Neuronal stem cell (in vitro differentiated cells): ENCODE data around the gene ZNF599.

Experiments used
- DNase-seq: peaks from one replicate; pipeline ENCODE4 v3.0.0-alpha.2; 2013; ENCODE audit warnings: low spot score
- H2AFZ ChIP-seq: one replicate; pipeline ENCODE4 v1.6.1; 2013; ENCODE audit warnings: mild to moderate bottlenecking, low read length, inconsistent platforms
- H2AK5ac ChIP-seq: 2 replicates; pipeline ENCODE4 v1.6.1; 2013; ENCODE audit warnings: low read depth, mild to moderate bottlenecking, inconsistent platforms, low read length, moderate library complexity, mixed read lengths
- H2BK120ac ChIP-seq: 2 replicates; pipeline ENCODE4 v1.6.1; 2013; ENCODE audit warnings: low read depth, mild to moderate bottlenecking, inconsistent platforms, low read length, moderate library complexity, mixed read lengths
- H2BK12ac ChIP-seq: one replicate; pipeline ENCODE4 v1.6.1; 2013; ENCODE audit warnings: low read length, inconsistent platforms
- H2BK15ac ChIP-seq: 2 replicates; pipeline ENCODE4 v1.6.1; 2013; ENCODE audit warnings: mild to moderate bottlenecking, low read length, inconsistent platforms, mixed read lengths
- H2BK5ac ChIP-seq: one replicate; pipeline ENCODE4 v1.6.1; 2013; ENCODE audit warnings: inconsistent platforms, mild to moderate bottlenecking, low read length, moderate library complexity
- H3K14ac ChIP-seq: one replicate; pipeline ENCODE4 v1.6.1; 2013; ENCODE audit warnings: low read length, inconsistent platforms
- H3K18ac ChIP-seq: 2 replicates; pipeline ENCODE4 v1.6.1; 2013; ENCODE audit warnings: low read length, inconsistent platforms
- H3K23ac ChIP-seq: 2 replicates; pipeline ENCODE4 v1.6.1; 2013; ENCODE audit warnings: low read depth, mild to moderate bottlenecking, mixed read lengths, low read length, inconsistent platforms; ENCODE audit not compliant: poor library complexity
- H3K27ac ChIP-seq: replicated peaks from 3 replicates; pipeline ENCODE4 v1.5.1; 2013; ENCODE audit warnings: low read length, inconsistent platforms
- H3K27me3 ChIP-seq, 3 experiments: 2 replicates each; pipeline ENCODE4 v1.6.1; 2013; ENCODE audit warnings: low read length in 3 of 3, mild to moderate bottlenecking in 2 of 3, inconsistent platforms in 1 of 3, low read depth in 1 of 3, mixed read lengths in 1 of 3, moderate library complexity in 1 of 3; ENCODE audit not compliant: control insufficient read depth in 3 of 3, insufficient read depth in 3 of 3
- H3K36me3 ChIP-seq, 2 donors: replicated peaks in 1 of 2; 2 replicates each; pipeline ENCODE4 v1.6.1; 2013; ENCODE audit warnings: low read length in 2 of 2; ENCODE audit not compliant: control insufficient read depth in 2 of 2, insufficient read depth in 2 of 2
- H3K4ac ChIP-seq: 2 replicates; pipeline ENCODE4 v1.6.1; 2013; ENCODE audit warnings: inconsistent platforms, mild to moderate bottlenecking, low read length, moderate library complexity
- H3K4me1 ChIP-seq, 2 donors: 1 replicate in 1 of 2; 2 replicates in 1 of 2; pipeline ENCODE4 v1.6.1; 2013; ENCODE audit warnings: low read length in 2 of 2, low read depth in 1 of 2; ENCODE audit not compliant: control insufficient read depth in 2 of 2, insufficient read depth in 1 of 2
- H3K4me2 ChIP-seq: one replicate; pipeline ENCODE4 v1.6.1; 2013; ENCODE audit warnings: mild to moderate bottlenecking, low read length, inconsistent platforms; ENCODE audit not compliant: insufficient read depth, poor library complexity, severe bottlenecking
- H3K4me3 ChIP-seq, 2 donors: 2 replicates each; pipeline ENCODE4 v1.5.1; 2013; ENCODE audit warnings: low read length in 2 of 2, mild to moderate bottlenecking in 2 of 2, inconsistent platforms in 1 of 2, moderate library complexity in 1 of 2
- H3K79me1 ChIP-seq: one replicate; pipeline ENCODE4 v1.6.1; 2013; ENCODE audit warnings: low read depth, mild to moderate bottlenecking, inconsistent platforms, low read length, moderate library complexity
- H3K9ac ChIP-seq: one replicate; pipeline ENCODE4 v1.6.1; 2013; ENCODE audit warnings: mild to moderate bottlenecking, low read depth, low read length, inconsistent platforms; ENCODE audit not compliant: poor library complexity
- H3K9me3 ChIP-seq, 2 donors: replicated peaks in 1 of 2; 2 replicates each; pipeline versions ENCODE3 to v1.6.1; 2013; ENCODE audit warnings: low read length in 2 of 2, mild to moderate bottlenecking in 2 of 2, inconsistent platforms in 1 of 2, low read depth in 1 of 2, mixed read lengths in 1 of 2, moderate library complexity in 1 of 2; ENCODE audit not compliant: control insufficient read depth in 2 of 2, insufficient read depth in 1 of 2
- H4K8ac ChIP-seq: one replicate; pipeline ENCODE4 v1.6.1; 2013; ENCODE audit warnings: low read depth, mild to moderate bottlenecking, inconsistent platforms, low read length, moderate library complexity
- H4K91ac ChIP-seq: one replicate; pipeline ENCODE4 v1.6.1; 2013; ENCODE audit warnings: low read length, low read depth, mild to moderate bottlenecking, inconsistent platforms; ENCODE audit not compliant: poor library complexity
- WGBS, 2 donors: extraction: QIAGEN DNeasy Blood & Tissue Kit; methylation state at CpG; one replicate each; pipeline ENCODE4 v1.1.7; 2013; ENCODE audit warnings: missing lambda C conversion rate in 2 of 2, mixed read lengths in 1 of 2; ENCODE audit not compliant: insufficient read length in 2 of 2, insufficient replicate concordance in 1 of 2; ENCODE audit errors: extremely low coverage in 2 of 2; 5-methylcytosine and 5-hydroxymethylcytosine counted together

The ZNF599 gene

DNA sequence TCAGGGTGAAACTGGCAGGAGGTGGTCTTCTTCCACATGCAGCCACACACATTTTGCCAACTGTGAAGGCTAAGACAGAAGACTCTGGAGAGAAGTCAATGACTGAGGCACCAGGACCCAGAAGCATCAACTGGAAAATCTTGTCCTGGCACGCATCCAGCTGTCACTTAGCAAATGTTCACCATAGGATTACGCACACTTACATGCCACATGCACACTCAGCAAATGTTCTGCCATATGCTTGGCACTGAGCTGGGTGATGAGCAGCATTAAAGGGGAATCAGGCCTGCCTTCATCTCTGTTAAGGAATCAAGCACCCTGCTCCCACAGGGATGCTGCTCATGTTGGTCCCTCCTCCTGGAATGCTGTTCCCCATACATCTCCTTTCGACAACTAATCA lies 5.1 kb downstream of the ZNF599 start:
- Histone ChIP-seq H3K27me3 (no peaks in the 10 kb centered on the region), H3K23ac (no peak overlapping the region), H2AK5ac (no peak overlapping the region), H3K4ac (no peak overlapping the region), H3K27ac (no peak overlapping the region), H4K8ac (no peak overlapping the region), H3K9me3 (peaks cover 21 to 83% of the 10 kb centered on the region in 2 donors), H3K18ac (no peak overlapping the region), H3K9ac (no peak overlapping the region), H3K4me2 (no peak overlapping the region), H3K4me1 (peaks cover 0 to 2% of the 10 kb centered on the region in 2 donors), H2BK120ac (no peak overlapping the region), H3K14ac (no peak overlapping the region), H3K4me3 (peak overlapping the region in 1 of 2 donors; percentile 23), H4K91ac (no peak overlapping the region), H2AFZ (no peak overlapping the region), H3K36me3 (peaks cover 26 to 73% of the 10 kb centered on the region in 2 donors), H3K79me1 (no peaks in the 10 kb centered on the region), H2BK12ac (no peak overlapping the region), H2BK5ac (no peak overlapping the region), H2BK15ac (no peak overlapping the region)
- no CpG with 5 or more reads among the region's 3 CpGs for WGBS, 2 donors
- no peak for DNase-seq

DNA sequence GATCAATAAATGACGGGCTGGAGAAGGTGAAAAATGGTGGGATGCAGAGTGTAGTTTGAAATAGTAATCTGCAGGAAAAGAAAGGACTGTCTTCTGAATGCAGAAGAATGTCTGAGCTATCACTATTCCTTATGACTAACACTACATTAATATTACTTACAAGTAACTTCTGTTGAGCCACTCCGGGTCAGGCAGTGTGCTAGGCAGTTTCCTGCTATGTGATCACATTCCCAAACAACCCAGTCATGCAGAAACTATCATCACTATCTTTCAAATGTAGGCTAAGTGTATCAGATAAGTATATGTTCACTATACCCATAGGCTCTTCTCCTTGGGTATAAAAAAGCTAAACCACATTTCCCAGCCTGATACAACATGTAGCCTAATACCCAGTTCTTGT lies 6.6 kb downstream of the ZNF599 start:
- Histone ChIP-seq H3K36me3 (peaks cover 26 to 75% of the 10 kb centered on the region in 2 donors), H3K4me3 (no peak overlapping the region), H2BK12ac (no peak overlapping the region), H3K27ac (no peak overlapping the region), H3K18ac (no peak overlapping the region), H3K79me1 (no peaks in the 10 kb centered on the region), H4K91ac (no peak overlapping the region), H2BK120ac (no peak overlapping the region), H3K27me3 (no peaks in the 10 kb centered on the region), H3K4me1 (no peaks in the 10 kb centered on the region), H3K9me3 (peaks cover 21 to 94% of the 10 kb centered on the region in 2 donors), H2AK5ac (no peak overlapping the region), H3K23ac (no peak overlapping the region), H3K4ac (no peak overlapping the region), H4K8ac (no peak overlapping the region), H2BK5ac (no peak overlapping the region), H2BK15ac (no peak overlapping the region), H2AFZ (no peak overlapping the region), H3K4me2 (no peak overlapping the region), H3K9ac (no peak overlapping the region), H3K14ac (no peak overlapping the region)
- WGBS, 2 donors: no CpG with 5 or more reads among the region's 2 CpGs
- no peak for DNase-seq

DNA sequence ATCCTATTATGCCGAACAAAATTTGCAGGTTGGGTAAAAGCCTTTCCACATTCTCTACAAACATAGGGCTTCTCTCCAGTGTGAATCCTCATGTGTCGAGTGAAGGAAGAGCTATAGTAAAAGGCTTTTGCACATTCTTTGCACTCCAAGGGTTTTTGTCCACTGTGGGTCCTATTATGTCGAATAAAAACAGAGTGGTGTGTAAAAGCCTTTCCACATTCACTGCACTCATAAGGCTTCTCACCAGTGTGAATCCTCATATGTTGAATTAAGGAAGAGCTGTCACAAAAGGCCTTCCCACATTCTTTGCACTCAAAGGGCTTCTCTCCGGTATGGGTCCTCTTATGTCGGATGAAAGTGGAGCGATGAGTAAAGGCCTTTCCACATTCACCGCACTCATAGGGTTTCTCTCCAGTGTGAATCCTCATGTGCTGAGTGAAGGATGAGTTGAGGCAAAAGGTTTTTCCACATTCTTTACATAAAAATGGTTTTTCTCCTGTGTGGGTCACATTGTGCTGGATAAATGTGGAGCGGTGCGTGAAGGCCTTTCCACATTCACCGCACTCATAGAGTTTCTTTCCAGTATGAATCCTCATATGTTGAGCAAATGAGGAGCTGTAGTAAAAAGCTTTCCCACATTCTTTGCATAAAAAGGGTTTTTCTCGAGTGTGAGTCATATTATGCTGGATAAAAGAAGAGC lies 13.6 kb downstream of the ZNF599 start:
- no peak overlapping the region for H2AK5ac ChIP-seq
- H3K4me1 ChIP-seq: no peaks in the 10 kb centered on the region
- H2BK5ac ChIP-seq: no peak overlapping the region
- no peak overlapping the region for H3K18ac ChIP-seq
- H2BK120ac ChIP-seq: no peak overlapping the region
- no peak overlapping the region for H3K4me2 ChIP-seq
- no peak overlapping the region for H3K14ac ChIP-seq
- H3K9ac ChIP-seq: no peak overlapping the region
- no peaks in the 10 kb centered on the region for H3K79me1 ChIP-seq
- no peak overlapping the region for H4K91ac ChIP-seq
- H3K27ac ChIP-seq: no peak overlapping the region
- no CpG with 5 or more reads among the region's 11 CpGs for WGBS, 2 donors
- no peak overlapping the region for H3K23ac ChIP-seq
- no peak overlapping the region for H3K4ac ChIP-seq
- no peak overlapping the region for H2AFZ ChIP-seq
- H3K36me3 ChIP-seq: peaks cover 3 to 14% of the 10 kb centered on the region in 2 donors
- H3K9me3 ChIP-seq: peaks cover 41 to 88% of the 10 kb centered on the region in 2 donors
- DNase-seq: no peak
- H3K27me3 ChIP-seq: no peaks in the 10 kb centered on the region
- H3K4me3 ChIP-seq: no peak overlapping the region
- no peak overlapping the region for H2BK15ac ChIP-seq
- H2BK12ac ChIP-seq: no peak overlapping the region
- H4K8ac ChIP-seq: no peak overlapping the region

DNA sequence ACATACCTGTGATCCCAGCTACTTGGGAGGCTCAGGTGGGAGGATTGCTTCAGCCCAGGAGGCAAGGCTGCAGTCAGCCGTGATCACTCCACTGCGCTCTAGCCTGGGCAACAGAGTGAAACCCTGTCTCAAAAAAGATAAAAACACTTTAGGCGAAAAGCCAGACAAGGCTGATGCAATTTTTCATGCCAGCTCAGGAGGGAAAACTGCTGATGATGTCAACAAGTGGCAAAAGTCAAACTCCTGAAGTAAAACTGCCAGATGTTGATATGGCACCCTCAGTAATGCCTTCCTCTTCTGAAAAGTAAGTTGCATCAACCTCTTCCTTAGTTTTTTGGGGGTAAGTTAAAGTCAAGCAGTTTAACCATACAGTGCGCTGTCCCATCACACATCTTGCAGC lies 15.6 kb downstream of the ZNF599 start:
- H3K4ac ChIP-seq: no peak overlapping the region
- H3K23ac ChIP-seq: no peak overlapping the region
- H3K4me1 ChIP-seq: no peaks in the 10 kb centered on the region
- H2BK15ac ChIP-seq: no peak overlapping the region
- no peak overlapping the region for H3K27ac ChIP-seq
- H2AK5ac ChIP-seq: no peak overlapping the region
- H3K18ac ChIP-seq: no peak overlapping the region
- no CpG with 5 or more reads among the region's 4 CpGs for WGBS, 2 donors
- no peak overlapping the region for H3K4me2 ChIP-seq
- no peaks in the 10 kb centered on the region for H3K27me3 ChIP-seq
- no peak overlapping the region for H3K9ac ChIP-seq
- H4K91ac ChIP-seq: no peak overlapping the region
- H2BK12ac ChIP-seq: no peak overlapping the region
- H3K79me1 ChIP-seq: no peaks in the 10 kb centered on the region
- no peak overlapping the region for H4K8ac ChIP-seq
- no peak overlapping the region for H2BK5ac ChIP-seq
- peaks cover 42 to 74% of the 10 kb centered on the region in 2 donors for H3K9me3 ChIP-seq
- H3K4me3 ChIP-seq: no peak overlapping the region
- no peak overlapping the region for H2BK120ac ChIP-seq
- no peak overlapping the region for H3K14ac ChIP-seq
- peaks cover 0 to 1% of the 10 kb centered on the region in 2 donors for H3K36me3 ChIP-seq
- DNase-seq: no peak
- no peak overlapping the region for H2AFZ ChIP-seq
